Measurements from ENCODE around the gene RGS10.
A peak's percentile ranks its signal among the peaks of the same experiment; 100 is the strongest.
"Not testable (repeated sequence)": the region's sequence is repeated elsewhere in the genome, so short reads cannot be mapped to it uniquely, and the experiment has no call there.

Gene RGS10, protein sequence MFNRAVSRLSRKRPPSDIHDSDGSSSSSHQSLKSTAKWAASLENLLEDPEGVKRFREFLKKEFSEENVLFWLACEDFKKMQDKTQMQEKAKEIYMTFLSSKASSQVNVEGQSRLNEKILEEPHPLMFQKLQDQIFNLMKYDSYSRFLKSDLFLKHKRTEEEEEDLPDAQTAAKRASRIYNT

DNA sequence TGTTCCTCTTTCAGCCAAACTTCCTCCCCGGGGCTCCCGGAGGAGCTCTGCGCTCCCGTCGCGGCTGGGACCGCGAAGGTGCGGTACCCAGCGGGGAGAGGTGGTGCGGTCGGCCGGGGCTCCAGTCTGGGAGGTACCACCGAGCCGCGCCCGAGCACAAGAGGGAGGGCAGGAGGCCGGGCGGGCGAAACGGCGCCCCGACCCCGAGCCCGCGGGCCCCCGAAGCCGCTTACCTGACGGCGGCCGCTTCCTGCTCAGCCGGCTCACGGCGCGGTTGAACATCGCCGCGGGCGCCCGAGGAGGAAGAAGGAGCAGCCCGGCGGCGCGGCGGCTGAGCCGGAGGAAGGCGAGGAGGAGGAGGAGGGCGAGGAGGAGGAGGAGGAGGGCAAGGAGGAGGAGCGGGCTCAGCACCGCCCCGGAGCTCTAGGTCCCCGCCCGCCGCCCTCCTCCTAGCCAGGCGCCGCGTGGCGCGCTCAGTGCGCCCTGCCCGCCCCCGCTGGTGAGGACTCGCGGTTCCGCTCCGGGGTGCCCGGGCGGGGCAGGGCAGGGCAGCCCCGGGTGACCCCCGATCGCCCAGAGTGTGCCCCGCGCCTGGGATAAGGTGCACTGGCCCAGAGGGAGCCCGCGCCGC, at the start of gene RGS10:
RGS10 (minus strand) TSS at position 363 of the 631 bp plus-strand sequence; CDS start at position 282, 81 bp downstream.
- DNase-seq (ENCODE audit: low read depth) = peak; percentile 57

DNA sequence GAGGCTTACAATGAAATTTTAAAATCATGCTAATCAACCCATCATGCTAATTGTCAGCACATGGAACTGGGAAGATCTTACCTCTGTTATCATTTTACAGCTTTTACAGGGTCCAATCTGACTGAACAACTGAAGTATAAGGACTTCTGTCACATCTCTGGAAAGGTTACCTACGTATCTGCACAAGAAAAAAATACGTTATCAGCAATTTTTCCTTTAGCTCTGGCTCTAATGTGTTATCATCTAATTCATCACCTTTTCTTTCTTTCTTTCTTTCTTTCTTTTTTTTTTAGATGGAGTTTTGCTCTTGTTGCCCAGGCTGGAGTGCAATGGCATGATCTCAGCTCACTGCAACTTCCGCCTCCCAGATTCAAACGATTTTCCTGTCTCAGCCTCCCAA, 45.6 kb upstream of the RGS10 start:
- DNase-seq (ENCODE audit: low read depth) = no peak

DNA sequence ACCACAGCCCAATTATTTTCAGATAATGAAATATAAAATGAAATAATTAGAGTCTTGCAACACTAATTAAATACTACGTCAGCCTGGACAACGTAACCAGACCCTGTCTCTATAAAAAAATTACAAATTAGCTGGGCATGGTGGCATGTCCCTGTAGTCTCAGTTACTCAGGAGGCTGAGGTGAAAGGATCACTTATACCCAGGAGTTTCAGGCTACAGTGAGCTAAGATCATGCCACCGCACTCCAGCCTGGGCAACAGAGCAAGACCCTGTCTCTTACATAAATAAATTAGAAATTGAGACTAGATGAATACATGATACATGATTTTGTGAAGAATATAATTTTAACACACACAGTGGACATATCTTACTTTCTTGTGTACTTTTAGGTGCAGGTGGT, 35.8 kb upstream of the RGS10 start:
- no peak for DNase-seq (ENCODE audit: low read depth)

DNA sequence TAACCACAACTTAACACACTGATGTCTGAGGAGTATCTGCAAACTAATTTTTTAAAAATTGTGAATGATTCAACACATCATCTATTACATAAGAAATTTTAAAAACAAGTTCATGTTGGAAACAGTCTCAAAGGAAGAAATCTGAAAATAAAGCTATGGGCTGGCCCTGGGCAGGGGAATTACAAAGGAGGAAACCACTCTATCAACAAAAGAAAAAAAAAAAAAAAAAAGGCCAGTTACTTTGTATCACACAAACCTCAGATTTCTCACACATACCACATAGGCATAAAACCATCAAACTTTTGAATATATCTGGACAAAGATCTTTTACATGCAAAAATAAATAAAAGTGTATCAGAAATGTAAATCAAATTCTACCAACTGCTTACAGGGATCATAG, 33.5 kb upstream of the RGS10 start:
- DNase-seq (ENCODE audit: low read depth) = no peak

DNA sequence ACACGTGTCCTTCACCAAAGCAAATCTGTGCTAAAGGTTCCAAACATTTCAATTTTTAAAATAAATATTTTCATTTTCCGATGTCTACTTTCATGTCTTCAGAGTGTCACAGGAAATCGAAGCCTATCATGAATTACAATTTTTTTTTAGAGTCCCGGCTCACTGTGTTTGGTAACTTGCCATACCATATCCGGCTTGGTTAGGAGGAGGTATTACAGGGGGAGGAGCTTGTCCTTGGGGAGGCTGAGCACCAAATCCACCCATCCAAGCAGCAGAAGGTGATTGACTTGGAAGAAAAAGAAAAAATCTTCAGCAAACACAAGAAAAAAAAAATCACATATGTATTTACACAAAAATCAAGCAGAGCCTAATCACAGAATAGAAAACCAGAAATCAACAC, 33.0 kb upstream of the RGS10 start:
- peak; percentile 26 for DNase-seq (ENCODE audit: low read depth)

DNA sequence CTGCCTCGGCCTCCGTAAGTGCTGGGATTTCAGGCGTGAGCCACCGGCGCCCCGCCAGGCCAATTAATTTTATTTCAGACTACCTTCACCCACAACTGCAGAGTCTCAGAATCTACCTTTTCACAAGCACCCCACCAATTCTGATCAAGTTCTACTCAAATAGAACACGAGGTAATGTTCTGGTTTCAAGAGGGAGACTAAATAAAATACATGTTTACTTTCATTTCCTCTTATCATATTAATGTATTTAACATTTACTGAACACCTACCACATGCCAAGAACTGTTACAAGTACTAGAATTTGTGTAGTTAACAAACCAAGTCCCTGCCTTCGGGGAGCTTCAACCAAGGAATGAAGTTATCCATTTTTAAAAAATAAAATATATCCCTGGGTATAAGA, 25.5 kb upstream of the RGS10 start:
- DNase-seq (ENCODE audit: low read depth) = no peak

DNA sequence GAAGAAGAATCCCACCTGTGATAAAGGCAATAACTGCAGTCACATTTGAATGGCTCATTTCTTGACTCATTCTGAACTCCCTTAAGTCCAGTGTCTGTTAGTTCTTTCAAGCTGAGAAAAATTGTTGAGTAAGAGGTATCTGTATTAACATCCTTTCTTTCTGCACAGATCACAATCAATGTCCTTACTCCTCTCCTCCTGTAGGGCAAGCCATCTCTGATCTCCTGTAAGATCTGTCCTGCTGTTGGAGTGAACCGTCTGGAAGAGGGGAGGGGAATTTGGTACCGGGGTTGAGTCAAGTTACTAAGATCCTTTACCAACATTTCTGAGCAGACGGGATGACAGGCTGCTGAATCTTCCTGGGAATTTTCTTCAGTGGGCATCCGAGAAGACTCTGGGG, 19.6 kb upstream of the RGS10 start:
- DNase-seq (ENCODE audit: low read depth) = no peak

DNA sequence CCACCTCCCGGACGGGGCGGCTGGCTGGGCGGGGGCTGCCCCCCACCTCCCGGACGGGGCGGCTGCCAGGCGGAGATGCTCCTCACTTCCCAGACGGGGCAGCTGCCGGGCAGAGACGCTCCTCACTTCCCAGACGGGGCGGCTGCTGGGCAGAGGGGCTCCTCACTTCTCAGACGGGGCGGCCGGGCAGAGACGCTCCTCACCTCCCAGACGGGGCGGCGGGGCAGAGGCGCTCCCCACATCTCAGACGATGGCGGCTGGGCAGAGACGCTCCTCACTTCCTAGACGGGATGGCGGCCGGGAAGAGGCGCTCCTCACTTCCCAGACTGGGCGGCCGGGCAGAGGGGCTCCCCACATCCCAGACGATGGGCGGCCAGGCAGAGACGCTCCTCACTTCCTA, 17.0 kb upstream of the RGS10 start:
- DNase-seq (ENCODE audit: low read depth) = not testable (repeated sequence)

DNA sequence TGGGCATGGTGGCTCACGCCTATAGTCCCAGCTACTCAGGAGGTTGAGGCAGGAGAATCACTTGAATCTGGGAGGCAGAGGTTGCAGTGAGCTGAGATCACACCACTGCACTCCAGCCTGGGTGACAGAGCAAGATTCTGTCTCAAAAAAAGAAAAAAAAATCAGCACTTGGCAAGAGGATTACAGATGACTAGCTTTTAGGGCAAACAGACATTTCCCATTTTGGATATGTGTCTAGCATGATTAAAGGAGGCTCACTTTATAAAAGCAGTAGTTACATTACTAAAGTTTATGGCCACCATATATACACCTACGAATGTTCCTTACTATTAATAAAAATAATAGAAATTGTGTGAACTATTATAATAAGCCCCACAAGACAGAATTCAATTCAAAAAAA, 13.6 kb upstream of the RGS10 start:
- DNase-seq (ENCODE audit: low read depth) = not testable (repeated sequence)

DNA sequence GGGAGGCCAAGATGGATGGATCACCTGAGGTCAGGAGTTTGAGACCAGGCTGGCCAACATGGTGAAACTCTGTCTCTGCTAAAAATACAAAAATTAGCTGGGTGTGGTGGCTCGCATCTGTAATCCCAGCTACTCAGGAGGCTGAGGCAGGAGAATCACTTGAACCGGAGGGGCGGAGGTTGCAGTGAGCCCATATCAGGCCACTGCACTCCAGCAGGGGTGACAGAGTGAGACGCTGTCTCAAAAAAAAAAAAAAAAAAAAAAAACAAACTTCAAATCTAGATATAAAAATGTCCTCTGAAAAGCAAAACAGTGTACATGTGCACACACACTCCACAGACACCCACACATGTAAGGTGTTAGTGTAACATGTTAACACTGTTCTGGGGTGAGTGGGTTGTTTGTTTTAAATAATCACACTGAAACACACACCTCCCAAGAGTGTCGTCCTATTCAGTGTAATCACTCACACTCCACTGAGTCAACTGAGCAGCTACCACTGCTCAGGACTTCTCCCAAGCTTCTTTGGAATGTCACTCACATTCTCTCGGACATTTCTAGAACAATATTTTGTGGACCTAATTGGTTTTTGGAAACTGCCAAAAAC, 12.8 kb upstream of the RGS10 start:
- DNase-seq (ENCODE audit: low read depth) = no peak

DNA sequence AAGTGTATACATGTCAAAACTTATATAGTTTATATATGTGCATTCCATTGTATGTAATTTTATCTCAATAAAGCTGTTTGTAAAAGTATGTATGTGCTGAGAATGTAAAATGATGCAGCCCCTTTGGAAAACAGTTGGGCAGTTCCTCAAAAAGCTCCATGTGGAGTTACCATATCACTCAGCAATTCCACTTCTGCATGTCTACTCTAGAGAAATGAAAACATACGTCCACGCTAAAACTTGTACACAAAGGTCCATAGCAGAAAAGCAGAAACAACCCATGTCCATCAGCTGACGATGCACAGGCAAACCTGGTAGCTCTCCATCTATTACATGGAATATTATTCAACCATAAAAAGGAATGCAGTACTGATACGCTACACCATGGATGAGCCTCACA, 8.3 kb upstream of the RGS10 start:
- no peak for DNase-seq (ENCODE audit: low read depth)

DNA sequence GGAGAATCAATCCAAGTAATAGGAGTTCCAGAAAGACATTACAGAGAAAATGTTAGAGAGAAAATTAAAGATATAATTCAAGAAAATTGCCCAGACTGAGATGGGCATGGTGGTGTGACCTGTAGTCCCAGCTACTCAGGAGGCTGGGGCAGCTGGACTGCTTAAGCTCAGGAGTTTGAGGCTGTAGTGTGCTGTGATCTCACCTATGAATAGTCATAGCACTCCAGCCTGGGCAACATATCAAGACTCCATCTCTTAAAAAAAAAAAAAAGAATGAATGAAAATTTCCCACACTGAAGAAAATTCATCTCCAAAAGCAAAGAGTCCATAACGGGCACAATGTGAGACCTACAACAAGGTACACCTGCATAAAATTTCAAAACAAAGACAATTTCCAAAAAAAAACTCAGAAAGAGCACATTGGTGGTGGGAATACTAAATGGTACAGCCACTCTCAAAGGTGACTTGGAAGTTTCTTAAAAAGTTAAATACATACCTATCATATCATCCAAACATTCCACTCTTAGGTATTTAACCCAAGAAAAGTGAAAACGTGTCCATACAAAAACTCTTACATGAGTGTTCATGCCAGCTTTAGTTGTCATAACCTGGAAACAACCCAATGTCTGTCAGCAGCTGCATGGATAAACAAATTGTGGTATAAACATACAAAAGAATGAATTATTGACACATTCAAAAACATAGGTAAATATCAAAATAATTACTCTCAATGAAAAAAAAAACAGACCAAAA, 6.9 kb upstream of the RGS10 start:
- DNase-seq (ENCODE audit: low read depth) = no peak

DNA sequence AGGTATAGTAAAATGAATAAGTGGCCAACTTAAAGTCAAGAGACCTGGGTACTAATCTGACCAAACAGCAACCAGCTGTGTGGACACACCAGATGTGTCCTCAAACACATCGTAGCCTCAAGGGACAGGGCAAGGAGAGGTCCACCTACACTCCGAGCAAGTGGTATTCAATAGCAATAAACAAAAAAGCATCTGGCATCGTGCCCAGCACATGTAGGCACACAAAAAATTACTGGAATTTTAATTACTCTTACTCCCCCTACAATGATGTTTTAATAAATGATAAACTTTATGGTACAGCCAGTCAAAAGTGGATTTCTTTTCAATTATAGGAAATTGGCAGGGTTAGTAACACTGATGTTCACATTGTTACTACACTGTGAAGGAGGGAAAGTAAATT, 3.5 kb upstream of the RGS10 start:
- no peak for DNase-seq (ENCODE audit: low read depth)

DNA sequence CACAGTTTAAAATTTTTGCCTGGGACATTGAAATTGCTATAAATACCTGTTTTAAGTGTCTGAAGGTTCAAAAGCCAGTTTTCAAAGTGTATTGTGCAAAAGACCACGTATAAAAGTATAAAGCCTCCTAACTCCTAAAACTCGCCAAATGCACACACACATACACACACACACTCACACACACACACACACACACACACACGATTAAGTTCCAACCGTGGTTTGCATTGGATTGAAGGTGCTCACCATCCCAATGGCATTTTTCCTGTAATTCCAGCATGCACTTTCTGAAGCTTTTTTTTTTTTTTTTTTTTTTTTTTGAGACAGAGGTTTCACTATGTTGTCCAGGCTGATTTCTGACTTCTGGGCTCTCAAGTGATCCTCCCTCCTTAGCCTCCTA, 2.8 kb upstream of the RGS10 start:
- DNase-seq (ENCODE audit: low read depth) = no peak

DNA sequence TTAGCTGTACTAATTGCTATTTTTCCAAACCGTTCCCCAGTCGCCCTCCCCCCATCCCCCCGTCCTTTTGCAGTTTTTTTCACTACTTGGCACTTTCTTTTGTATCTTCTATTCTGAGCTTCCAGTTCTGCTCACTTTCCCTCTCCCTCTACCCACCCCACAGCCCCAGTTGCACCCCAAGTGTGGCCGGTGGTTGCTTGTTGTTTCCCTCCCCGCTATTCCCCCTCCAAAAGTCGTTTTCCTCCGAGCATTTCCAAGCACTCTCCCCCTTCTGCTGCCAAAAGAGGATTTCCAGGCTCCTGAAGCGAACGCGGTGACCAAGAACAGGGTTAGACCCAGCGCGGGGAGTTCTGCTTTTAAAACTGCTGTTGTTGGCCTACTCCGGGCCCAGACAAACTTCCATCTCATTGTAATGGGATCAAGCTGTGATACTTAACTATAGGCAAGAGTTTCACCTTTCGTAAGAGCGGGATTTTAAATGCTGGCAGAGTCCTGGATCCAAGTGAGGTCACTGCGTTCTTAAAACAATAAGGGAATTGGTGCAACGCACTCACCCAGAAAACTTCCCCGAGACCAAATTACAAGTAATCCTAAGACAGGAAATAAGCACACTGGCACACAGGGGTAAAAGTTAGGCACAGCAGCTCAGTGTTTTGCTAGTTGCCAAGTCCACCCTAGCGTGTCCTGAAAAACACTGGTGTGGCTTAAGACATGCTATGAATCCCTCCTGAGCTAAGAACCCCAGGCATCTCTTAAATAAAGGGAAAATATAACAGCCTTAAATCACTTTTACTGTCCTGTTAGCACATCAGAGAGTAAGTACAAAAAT, 1.5 kb upstream of the RGS10 start:
- DNase-seq (ENCODE audit: low read depth) = no peak

DNA sequence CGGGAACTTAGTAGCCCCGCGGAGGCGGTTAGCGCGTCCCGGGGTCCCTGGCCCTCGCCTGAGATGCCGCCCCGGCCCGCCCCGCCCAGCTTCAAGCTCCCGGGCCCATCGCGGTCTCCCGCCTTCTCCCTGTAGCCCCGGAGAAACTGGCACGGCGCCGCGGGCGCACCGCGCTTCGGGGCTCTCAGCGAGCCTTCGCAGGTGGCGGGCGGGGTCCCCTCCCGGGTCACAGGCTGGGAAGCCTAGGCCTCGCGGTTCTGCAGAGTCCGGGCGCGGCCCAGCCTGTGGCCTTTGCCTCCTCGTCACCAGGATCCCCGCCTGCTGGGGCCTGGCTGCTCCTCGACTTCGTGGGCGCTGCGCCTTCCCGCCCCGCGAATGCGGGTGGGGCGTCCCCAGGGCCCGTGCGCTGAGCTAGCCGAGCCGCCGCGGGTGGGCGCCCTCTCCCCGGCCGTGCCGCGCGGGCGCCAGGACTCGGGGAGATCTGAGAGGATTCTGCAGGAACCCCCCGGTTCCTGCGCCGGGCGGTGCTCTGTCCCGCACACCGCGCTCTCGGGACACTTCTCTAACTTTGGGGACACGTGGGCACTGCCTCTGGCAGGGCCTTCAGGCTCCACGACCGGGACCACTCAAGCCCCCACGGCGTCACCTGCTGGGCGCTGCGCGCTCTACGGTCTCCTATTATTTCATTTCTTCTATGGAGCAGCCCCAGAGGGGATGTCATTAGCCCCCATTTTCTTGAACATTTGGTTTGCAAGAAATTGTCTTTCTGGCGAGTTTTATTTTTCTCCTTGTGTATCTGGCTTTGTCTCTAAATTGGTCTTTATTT, 682 bp upstream of the RGS10 start:
- no peak for DNase-seq (ENCODE audit: low read depth)

DNA sequence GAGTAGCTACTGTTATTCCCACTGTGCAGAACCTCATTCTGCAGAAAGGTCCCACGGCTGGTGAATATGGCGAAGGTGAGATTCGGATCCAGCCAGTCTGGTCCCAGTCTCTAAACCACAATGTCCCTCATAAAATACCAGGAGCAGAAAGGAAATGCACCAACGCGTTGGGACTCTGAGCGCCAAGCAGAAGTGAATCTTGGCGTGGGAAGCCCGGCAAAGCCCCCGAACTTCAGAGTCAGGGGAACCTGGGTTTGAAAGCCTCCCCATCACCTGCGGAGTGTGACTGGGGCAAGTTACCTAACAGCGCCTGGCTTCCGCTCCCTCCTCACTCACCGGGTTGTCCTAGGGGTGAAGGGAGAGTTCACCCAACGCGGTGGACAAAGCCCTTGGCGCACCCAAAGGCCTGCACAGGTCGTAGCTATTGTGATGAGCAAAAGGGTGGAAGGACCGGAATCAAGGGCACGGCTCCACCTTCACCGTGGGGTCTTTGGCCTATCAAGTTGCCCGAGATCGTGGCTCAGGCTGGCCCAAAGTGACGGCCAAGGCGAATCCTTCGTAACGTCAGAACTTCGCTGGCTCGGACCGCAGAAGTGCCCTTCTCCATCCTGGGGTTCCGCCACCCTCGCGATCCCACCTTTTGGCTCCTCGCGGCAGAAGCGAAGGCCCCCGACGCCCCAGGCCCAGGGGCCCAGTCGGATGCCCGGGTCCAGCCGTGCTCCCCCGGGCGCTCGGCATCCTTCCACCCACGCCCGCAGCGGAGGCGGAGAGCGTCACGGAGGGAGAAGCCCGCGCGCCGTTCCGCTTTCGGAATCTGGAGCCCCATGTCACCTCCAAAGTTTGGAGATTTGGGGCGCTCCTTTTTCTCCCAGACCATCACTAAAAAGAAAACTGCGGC, 811 bp downstream of the RGS10 start:
- DNase-seq (ENCODE audit: low read depth) = no peak

DNA sequence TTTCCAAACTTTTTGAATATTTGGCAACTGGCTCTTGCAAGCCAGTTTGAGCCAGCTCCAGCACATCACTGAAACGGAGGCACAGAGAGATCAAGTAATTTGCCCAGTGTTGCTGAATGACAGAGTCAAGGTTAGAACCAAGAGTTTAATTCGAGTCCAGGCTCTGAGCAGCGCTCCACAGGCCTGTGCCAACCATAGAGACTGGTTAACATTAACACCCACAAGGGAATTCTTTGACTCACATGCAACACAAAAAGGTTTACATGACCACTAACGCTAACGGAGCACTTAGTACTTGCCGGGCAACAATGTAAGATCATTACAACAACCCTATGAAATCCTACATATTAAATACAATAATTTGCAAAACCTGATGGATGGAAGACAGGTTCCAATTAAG, 1.5 kb downstream of the RGS10 start:
- DNase-seq (ENCODE audit: low read depth) = no peak

DNA sequence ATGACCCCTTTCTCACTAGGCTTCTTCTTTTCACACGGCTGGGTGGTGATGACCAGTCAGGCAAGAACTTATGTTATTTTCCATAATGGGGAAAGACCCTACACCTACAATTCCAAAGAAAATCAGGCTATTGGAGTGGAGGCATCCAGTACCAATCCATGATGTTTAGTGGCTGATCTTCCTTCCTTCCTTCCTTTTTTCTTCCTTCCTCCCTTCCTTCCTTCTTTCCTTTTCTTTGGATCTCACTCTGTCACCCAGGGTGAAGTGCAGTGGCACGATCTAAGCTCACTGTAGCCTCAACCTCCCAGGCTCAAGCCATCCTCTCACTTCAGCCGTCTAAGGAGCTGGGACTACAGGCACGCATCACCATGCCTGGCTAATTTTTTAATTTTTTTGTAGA, 2.5 kb downstream of the RGS10 start:
- DNase-seq (ENCODE audit: low read depth) = no peak

DNA sequence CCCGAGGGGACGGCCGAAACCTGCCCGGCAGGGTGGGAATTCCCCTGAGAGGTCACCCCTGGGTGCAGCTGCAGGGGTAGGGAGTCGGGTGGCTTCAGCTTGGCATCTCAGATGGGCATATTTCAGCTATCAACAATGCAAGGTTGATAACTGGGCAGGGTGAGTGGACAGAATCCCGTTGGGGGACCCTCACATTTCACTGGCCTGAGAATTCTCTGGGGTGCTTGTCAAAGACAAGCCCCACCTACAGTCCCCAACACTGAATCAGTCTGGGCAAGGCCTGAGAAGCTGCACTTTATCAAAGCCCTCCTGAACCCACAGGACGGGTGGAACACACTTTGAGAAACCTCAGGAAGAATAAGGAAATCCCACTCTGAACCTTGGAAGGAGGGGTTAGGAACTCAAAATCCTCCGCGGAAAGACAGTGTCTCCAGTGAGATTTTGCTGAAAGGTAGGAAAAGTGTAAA, 3.1 kb downstream of the RGS10 start:
- no peak for DNase-seq (ENCODE audit: low read depth)

Measured in stromal cell of bone marrow (primary cell).